Measurements from ENCODE around the gene TANGO2.

TANGO2 gene

DNA sequence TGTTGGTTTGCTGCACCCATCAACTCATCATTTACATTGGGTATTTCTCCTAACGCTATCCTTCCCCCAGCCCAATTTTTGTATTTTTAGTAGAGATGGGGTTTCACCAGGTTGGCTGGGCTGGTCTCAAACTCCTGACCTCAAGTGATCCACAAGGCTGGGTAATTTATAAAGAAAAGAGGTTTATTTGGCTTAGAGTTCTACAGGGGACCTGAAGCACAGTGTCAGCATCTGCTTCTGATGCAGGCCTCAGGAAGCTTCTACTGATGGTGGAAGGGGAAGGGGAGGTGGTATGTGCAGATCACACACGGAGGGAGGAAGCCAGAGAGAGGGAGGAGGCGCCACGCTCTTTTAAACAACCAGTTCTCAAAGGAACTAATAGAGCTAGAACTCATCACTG, 25.8 kb downstream of the TANGO2 start:
- no peak for DNase-seq

DNA sequence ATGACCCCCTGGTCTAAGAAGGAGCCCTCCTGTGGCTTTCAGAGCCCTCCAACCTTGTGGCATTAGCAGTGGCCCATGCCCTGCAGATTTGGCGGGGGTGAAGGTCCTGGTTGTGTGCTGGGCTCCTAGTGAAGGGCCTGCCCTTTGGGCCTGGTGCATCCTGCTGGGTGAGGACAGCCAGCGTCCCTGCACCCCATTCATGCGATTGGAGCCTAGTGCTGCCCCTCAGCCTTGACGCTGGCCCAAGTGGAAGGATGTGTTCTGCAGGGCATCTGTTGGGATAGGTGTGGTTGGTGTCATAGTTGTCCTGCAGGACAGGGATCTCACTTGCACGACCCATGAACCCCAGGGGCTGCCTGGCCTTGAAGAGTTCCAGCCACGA, 31.0 kb downstream of the TANGO2 start:
- DNase-seq: no peak

DNA sequence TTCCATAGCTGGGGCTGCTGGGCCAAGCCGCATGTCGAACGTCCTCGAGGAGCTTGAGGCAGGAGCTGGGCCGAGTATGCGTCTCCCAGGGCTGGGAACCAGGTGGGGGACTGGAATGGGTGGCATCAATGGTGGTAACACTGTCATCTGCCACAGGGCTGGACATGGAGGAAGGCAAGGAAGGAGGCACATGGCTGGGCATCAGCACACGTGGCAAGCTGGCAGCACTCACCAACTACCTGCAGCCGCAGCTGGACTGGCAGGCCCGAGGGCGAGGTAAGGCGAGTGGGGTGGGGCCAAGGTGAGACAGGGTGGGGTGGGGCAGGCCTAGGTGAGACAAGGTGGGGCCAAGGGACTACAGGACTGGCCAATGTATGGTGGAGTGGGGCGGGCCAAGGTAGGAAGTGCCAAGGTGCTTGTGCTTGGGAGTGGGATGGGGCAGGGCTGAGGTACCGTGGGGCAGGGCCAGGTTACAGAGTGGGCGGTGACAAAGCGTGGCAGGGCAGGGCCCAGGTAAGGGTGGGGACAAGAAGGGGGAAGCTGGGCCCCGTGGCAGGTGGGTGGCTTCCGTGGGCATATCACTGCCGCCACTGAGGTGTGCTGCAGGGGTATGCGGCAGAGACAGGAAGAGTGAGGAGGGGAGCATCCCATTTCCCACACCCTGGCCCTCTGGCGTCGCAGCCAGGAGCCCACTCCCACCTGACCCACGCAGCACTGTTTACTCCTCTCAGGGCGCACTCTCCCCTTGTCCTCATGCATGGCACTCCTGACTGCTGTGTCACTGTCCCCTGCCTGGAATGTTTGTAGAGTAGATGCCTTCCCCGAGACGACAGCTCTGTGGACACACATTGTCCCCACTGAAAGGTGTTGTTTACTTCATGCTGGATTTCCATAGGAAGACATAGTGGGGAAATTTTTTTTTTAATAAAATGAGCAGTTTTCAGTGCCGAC, 31.7 kb downstream of the TANGO2 start:
- DNase-seq: no peak

DNA sequence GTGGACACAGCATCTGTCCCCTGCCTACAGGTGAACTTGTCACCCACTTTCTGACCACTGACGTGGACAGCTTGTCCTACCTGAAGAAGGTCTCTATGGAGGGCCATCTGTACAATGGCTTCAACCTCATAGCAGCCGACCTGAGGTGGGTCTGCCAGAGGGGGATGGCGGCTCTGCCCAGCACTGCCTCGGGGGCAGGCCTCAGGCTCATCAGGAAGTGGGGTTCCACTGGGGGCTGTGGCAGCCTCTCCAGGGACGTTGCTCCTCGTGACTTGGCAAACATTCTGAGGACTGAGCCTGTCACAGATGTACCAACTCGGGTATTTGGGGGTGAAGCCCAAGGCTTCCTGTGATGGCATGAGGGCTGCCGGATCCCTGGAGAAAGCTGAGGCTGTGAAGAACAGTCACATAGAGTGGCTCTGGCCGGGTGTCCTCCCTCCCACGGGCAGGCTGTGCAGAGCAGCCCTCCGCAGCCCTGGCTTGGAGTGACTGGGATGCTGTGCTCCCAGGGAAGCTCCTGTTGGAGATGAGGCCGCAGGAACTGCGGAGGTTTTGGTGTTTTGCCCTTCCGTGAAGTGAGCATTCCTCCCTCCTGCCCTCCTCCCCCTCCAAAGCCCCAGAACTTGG, 32.6 kb downstream of the TANGO2 start:
- no peak for DNase-seq

DNA sequence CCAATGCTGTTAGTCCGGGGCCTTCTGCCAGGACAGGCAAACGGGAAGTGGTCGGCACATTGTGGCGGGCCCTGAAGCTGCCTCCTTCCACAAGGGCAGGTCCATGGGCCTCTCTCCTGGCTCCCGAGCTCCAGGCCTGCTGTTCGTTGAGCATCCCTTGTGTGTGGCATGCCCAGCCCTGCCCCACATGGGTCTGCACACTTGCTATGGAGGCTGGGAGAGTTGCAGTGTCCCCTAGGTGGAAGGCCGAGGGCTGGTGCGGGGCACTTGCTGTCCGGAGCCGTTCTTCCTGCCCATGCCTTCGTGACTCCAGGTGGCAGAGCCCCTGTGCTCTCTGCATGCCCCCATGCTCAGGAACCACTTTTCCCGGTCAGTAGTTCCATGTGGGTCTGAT, 33.1 kb downstream of the TANGO2 start:
- no peak for DNase-seq

DNA sequence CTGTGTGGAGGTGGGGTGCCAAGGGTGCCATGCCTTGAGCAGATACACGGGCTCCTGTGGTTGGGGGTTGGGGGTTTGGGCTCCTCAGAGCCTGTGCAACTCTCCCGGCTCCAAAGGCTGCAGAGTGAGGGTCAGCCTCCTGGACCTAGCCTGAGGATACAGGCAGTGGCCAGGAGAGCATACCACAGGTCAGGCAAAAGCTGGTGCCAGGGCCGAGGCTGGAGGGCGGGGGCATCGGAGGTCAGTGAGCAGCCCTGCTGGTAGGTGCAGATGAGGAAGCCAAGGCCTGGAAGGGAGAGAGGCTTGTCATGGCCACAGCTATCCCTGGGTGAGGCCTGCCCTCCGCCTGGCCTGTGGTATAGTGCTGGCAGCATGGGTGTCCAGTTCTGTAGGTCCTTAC, 33.6 kb downstream of the TANGO2 start:
- DNase-seq: no peak

DNA sequence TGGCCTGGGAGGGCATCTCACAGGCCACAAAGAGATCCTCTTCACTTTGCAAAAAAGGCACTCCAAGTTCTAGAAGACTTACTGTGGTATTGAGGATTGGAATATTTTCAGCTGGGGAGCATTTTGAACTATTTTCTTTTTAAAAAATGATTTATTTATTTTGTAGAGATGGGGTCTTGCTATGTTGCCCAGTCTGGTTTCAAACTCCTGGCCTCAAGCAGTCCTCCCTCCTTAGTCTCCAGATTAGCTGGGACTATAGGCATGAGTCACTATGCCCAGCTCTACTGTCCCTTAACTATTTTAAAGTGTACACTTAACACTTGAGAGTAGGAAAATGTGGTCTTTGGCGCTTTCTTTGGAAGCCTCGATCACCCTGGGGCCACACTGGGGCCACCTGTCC, 34.2 kb downstream of the TANGO2 start:
- no peak for DNase-seq

DNA sequence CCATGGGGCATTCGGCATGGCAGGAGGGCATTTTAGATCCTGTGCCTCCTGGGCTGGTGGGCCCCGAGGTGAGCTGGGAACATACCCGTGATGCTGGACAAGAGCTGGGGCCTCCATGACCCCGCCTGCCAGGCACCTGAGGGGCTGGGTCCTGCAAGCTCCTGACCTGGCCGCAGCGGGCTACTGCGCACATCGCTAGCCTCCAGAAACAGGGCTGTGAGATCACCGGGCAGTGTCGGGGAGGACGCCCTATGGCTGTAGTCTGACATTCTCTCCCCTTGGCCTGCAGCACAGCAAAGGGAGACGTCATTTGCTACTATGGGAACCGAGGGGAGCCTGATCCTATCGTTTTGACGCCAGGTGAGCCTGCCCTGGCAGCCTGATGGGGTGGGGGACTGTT, 34.7 kb downstream of the TANGO2 start:
- DNase-seq: no peak

DNA sequence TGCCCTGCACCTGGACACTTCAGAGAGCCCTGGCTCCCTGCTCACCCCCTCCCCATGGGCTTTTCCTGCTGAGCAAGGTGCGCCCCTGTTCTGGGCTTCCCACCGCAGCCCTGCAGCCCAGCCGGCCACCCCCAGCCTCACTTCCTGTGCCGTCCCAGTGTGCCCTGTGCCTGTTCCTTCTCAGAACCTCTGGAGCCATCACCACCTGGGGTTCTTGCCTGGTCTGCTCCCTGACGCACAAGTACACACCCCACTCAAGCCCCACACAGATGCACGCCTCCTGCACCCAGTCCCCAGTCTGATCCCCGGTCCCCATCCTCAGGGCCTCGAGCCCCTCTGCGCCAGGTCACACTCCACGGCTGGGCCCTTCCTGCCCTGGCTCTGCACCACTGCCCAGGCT, 35.3 kb downstream of the TANGO2 start:
- DNase-seq: no peak

DNA sequence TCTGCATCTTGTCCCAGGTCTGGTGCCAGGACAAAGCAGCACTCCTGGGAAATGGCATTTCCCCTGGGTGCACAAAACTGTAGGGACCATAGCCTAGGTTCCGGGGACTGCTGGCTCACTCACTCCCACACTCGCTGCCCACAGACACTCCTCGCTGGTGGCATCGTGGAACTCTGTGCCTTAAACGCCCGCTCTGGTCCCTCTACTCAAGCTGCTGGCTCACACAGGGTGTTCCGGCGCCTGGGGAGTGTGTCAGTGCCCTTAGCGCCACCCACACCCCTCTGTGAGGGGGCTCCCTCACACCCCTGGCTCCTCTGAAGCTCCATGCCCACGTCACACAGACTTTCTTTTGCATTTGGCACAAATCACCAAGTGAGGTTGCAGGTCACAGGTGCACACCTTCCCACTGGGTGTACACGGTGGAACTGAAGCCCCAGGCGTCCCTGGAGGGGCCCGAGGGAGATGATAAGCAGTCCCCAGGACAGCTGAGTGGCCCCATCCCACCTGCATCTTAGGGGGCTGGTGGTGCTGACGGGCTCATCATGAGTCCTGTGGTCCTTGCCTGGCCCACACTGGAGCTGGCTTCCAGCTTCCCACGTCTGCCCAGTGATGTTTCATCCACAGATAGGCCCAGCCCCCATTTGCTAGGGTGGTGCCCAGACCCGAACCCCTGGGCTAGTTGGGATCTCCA, 35.9 kb downstream of the TANGO2 start:
- DNase-seq: no peak

DNA sequence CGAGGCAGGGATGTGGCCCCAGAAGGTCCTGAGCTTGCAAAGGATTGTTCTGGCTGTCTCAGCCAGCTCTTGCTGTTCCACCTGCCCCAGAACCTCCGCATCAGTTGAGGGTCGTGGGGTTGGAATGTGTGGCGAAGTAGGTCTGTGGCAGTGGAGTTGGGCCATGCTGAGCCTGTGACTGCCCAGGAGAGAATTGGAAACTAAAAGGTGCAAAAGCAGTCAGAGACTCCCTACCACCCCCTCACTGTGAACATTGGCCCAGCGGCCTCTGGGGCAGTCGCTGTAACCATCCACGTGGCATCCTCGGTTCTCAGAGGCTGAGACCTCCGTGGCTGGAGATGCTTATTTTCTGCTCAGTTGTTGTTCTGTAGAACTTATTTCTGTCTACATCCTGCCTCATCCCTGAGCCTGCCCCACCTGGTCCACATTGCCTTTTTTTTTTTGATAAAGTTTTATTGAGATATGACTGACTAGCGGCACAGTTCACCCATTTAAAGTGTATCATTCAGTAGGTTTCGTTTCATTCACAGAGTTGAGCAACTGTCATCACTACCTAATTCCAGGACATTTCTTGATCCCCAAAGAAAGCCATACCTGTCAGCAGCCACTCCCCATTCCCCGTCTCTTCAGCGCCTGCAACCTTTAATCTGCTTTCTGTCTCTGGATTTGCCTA, 36.8 kb downstream of the TANGO2 start:
- no peak for DNase-seq

DNA sequence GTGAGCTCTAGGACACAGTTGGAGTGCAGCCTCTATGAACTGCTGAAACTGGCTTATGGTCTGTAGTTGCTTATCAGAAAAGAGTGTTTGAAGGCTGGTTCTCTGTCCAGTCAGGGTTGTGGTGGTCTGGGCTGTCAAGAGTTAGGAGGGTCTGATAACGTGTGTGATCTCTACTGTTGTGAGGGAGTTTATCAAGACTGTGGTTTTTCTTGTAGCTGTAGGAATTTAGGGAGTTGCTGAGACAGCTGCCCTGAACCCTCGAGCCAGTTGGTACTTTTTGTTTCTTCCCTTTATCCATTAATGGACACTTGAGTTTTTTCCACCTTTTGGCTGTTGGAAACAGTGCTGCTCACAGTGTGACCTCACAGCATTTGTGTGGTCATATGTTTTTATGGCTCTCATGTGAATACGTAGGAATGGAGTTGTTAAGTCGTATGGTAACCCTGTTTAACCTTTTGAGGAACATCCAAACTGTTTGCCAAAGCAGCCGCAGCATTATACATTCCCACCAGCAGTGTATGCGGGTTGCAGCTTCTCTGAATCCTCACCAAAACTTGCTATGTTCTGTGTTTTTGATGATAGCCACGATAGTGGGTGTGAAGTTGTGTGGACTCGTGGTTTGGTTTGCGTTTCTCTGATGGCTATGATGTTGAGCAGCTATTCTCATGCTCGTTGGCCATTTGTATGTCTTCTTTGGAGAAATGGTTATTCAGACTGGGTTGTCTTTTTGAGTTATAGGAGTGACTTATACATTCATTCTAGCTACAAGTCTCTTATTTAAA, 38.3 kb downstream of the TANGO2 start:
- DNase-seq: no peak

DNA sequence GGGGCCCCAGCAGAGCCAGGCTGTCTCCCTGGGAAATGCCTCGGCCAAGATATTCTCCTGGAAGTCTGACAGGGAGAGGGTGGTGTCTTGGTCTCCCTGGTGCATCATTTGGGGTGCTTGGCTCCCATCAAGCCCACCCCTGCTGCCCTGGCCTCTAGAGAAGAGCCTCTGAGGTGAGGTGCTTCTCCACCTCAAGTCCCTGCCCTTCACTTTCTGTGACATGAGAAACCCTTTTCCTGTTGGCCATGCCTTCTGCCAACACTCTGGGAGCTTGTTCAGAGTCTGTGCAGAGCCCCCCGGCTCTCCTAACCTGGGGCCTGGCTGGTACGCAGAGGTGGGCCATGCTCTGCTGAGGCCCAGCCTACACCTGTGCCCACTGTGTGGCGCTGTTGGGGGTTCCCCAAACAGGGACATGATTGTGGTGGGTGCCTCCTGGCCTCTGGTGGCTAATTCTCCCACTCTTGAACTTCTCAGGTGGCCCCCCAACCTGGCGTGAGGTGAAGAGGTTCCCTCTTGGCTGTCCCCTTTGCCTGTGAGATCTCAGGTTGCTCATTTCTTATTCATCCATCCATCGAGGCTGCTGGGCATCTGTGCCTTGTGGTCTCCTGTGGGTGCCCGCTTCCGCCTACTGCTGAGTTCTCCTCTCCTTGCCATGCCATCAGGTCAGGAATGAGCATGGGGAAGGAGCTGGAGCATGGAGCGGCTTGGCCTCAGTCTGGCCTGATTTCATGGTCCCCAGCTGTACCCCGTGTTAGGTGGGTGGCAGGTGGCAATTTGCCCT, 40.0 kb downstream of the TANGO2 start:
- DNase-seq: no peak

DNA sequence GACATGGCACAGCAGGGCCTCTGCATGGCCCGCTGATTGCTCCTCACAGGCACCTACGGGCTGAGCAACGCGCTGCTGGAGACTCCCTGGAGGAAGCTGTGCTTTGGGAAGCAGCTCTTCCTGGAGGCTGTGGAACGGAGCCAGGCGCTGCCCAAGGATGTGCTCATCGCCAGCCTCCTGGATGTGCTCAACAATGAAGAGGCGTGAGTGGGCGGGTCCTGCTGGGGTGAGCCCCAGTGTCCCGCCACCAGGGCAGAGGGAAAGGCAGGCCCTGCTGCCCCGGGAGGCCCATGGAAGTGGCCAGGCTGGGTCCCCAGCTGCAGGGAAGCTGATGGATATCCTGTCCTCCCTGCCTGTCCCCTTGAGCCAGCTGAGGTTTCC, 40.6 kb downstream of the TANGO2 start:
- DNase-seq: no peak

DNA sequence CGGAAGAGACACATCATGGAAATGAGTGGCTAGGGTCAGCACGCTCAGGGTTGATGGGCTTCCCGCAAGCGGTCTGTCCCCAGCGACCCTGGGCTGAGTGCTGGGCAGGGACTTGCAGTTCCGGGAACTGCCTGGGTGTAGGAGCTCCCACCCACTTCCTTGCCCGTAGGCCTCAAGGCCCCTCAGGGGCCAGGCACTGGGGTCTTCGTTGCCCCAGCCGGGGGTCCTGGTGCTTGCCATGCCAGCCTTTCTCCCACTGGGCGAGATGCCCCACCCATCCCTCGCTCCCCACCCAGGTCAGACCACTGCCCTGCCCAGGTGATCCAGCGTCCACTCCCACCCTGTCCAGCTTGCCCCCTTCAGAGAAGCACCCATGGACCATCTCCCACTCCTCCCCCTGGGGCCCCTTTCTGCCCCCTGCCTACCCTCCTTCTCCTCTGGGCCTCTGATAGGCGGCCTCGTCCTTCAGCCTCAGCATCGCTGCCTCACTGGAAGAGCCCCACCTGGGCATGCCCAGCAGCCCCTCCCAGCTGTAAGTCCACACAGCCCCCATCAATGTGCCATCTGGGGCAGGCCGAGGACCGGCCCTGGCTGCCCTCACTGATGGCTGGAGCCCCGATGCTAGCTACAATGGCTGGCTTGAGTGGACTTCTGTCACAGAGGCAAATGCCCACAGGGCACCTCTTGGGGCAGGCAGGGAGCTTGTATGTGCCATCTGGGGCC, 41.3 kb downstream of the TANGO2 start:
- DNase-seq: no peak

DNA sequence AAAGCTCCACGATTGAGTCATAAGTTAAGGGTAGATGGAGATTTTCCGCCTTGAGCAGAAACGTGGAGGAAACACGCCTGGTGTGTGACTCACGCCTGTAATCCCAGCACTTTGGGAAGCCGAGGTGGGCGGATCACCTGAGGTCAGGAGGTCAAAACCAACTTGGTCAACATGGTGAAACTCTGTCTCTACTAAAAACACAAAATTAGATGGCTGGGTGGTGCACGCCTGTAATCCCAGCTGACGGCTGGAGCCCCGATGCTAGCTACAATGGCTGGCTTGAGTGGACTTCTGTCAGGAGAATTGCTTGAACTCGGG, 41.8 kb downstream of the TANGO2 start:
- DNase-seq: no peak

DNA sequence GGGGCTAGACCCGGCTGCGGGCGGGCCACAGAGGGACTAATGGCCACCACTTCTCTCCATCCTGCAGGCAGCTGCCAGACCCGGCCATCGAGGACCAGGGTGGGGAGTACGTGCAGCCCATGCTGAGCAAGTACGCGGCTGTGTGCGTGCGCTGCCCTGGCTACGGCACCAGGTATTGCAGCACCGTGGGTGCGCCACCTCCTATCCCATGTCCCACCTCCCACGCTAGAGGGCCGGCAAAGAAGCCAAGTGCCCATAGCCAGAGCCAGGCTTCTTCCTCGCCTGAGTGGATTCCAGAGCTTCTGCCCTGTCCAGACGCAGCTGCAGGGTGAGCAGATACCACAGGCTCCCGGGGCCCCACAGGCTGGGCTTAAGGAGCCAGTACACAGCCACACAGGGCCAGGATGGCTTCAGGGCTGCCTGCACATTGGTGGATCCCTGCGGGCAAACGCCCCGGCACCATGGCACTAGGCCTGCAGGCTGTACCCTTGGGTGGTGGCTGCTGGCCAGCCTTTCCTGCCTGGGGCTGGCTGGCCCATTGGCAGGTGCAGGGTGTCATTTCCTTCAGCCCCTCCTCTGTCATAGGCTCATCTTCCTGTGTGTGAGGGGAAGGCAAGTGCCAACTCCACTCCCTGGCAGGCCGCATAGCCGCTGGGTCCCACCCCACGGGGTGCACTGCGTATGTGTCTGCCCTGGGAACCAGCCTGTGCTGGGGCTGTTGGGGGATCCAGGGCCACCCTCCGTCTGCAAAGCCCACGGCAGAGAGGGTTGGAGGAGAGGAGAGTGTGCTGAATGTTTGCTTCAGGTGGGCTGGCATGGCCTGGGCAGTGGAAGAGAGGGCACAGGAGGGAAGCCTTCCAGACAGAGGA, 42.6 kb downstream of the TANGO2 start:
- DNase-seq: no peak

DNA sequence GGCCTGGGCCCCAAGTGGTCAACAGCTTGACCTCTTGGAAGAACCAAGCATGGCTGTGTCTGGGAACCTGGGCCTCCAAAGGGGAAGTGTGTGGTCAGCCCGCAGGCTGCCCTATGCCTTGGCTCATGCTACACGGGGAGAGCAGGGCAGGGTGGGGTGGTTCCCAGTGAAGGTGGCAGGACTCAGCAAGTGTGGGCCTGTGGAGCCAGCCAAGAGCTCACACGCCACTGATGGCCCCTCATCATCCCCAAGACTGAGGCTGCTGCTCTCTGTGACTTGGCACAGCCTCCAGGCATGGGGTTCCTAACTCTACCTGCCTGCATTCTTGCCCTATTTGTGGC, 43.2 kb downstream of the TANGO2 start:
- no peak for DNase-seq

DNA sequence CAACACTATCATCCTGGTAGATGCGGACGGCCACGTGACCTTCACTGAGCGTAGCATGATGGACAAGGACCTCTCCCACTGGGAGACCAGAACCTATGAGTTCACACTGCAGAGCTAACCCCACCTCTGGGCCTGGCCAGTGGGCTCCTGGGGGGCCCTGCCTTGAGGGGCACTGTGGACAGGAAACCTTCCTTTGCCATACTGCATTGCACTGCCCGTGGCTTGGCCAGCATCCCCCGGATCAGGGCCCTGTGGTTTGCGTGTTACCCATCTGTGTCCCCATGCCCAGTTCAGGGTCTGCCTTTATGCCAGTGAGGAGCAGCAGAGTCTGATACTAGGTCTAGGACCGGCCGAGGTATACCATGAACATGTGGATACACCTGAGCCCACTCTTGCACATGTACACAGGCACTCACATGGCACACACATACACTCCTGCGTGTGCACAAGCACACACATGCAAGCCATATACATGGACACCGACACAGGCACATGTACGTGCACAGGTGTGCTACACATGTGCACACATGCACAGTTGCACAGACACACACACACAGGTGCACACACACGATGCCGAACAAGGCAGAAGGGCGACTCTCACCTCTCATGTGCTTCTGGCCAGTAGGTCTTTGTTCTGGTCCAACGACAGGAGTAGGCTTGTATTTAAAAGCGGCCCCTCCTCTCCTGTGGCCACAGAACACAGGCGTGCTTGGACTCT, 43.8 kb downstream of the TANGO2 start:
- DNase-seq: no peak

Data from suppressor macrophage treated with lipopolysaccharide for 4 hours (primary cell).